Stomach (tissue), 9 donors: ENCODE results near the gene RPTOR. TPM values are rescaled to one million over a fixed set of nuclear protein-coding genes. Genes with fewer than 3 reads are reported as not detected.
A peak's percentile ranks its signal among the peaks of the same experiment; 100 is the strongest.

Experiments
- DNase-seq, 2 donors: peaks; one replicate each; pipeline versions ENCODE4 v3.0.0 to v3.0.0-alpha.2; 2013 to 2019
- H3K27ac ChIP-seq, 5 donors: fragments of 200-600 bp in 4 of 5; sonication (generic) in 4 of 5; one replicate each; pipeline ENCODE4 v1.5.1; 2013 to 2019; ENCODE audit warnings: mild to moderate bottlenecking in 1 of 5, moderate library complexity in 1 of 5
- H3K27me3 ChIP-seq, 3 donors: fragments of 200-600 bp; sonication (generic); one replicate each; pipeline ENCODE4 v1.5.1; 2017 to 2019; ENCODE audit warnings: mixed run types in 1 of 3
- H3K36me3 ChIP-seq, 4 donors: fragments of 200-600 bp; sonication (generic); 1 replicate in 3 of 4; 2 replicates in 1 of 4; pipeline ENCODE4 v1.5.1; 2016 to 2019
- H3K4me1 ChIP-seq, 4 donors: fragments of 200-600 bp; sonication (generic); one replicate each; pipeline ENCODE4 v1.5.1; 2016 to 2019
- H3K4me3 ChIP-seq, 4 donors: fragments of 200-600 bp; sonication (generic) in 3 of 4; one replicate each; pipeline ENCODE4 v1.5.1; 2016 to 2019; ENCODE audit warnings: mild to moderate bottlenecking in 1 of 4
- H3K9me3 ChIP-seq, 4 donors: fragments of 200-600 bp; sonication (generic); one replicate each; pipeline ENCODE4 v1.5.1; 2016 to 2019
- CTCF ChIP-seq, 7 experiments: fragments of 450-650 bp in 4 of 7; fragments of 200-600 bp in 3 of 7; sonication (generic) in 3 of 7; IDR thresholded peaks; one replicate each; pipeline ENCODE4 v1.5.1; 2016 to 2019; ENCODE audit warnings: antibody characterized with exemption in 7 of 7, control low read depth in 2 of 7, mild to moderate bottlenecking in 1 of 7
- EP300 ChIP-seq: sonication (generic); formaldehyde crosslinking; IDR thresholded peaks from one replicate; pipeline ENCODE4 v1.6.1; 2017; ENCODE audit warnings: antibody characterized with exemption
- POLR2A ChIP-seq, 4 donors: fragments of 450-650 bp; IDR thresholded peaks; one replicate each; pipeline ENCODE4 v1.6.1; 2016; ENCODE audit warnings: antibody characterized with exemption in 4 of 4, control low read depth in 2 of 4, mild to moderate bottlenecking in 1 of 4, moderate library complexity in 1 of 4
- POLR2AphosphoS5 ChIP-seq, 3 donors: sonication (generic); formaldehyde crosslinking; IDR thresholded peaks; one replicate each; pipeline ENCODE4 v1.6.1; 2016; ENCODE audit warnings: antibody characterized with exemption in 3 of 3
- WGBS, 5 donors: extraction: QIAGEN DNeasy Blood & Tissue Kit in 3 of 5; methylation state at CpG; one replicate each; pipeline versions ENCODE4 v1.1.5 to v1.1.7; 2013 to 2018; 5-methylcytosine and 5-hydroxymethylcytosine counted together
- intact Hi-C: fragments of 100-400 bp; cut with DNase I; formaldehyde crosslinking; loops from one replicate; pipeline ENCODE4 v1.15.1; 2023; ENCODE audit warnings: low total_unique reads
- polyA plus RNA-seq, 3 donors: library from polyadenylated mRNA; stranded (reverse); fragments of 200-250 nt; gene quantifications; one replicate each; pipeline ENCODE4 v1.2.3, GENCODE V29; 2013
- total RNA-seq, 5 donors: library from RNA; depleted of rRNA; stranded (reverse); fragments of >200 nt; gene quantifications; one replicate each; pipeline versions ENCODE4 v1.1.0 to v1.2.3, GENCODE V29; 2014 to 2016
- donor health status: healthy with polysubstance abuse.
- donor health status: Bipolar disorder and iron deficiency.
- donor health status: healthy.

The RPTOR gene
- total and polyA plus RNA-seq, 8 donors = 3.8 to 103 (median 19.3) TPM

DNA sequence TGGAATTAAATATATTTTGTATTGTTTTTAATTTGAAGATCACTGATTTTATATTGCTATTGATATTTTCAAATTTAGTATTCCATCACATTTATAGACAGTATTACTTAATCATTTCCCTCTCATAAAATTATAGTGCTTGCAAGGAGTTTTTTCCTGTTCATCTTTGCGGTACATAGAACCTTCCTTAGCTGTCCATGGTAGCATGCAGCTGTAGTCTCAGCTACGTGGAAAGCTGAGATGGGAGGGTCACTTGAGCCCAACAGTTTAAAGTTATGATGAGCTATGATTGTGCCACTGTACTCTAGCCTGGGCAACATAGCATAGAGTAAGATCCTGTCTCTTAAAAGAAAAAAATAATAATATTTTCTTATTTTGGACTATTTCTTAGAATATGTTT, 231.2 kb downstream of the RPTOR start:
- no peaks in the 10 kb centered on the region for H3K9me3 ChIP-seq
- TF ChIP-seq CTCF (IDR thresholded peaks at IDR 0.05) (no peak), POLR2AphosphoS5 (IDR thresholded peaks at IDR 0.05) (no peak), POLR2A (IDR thresholded peaks at IDR 0.05) (no peak), EP300 (no peak)
- H3K27ac ChIP-seq = no peak overlapping the region
- peaks cover 9 to 57% (median 31%) of the 10 kb centered on the region in 4 donors for H3K4me1 ChIP-seq
- WGBS, 5 donors = 69 to 98% (median 95%) methylated on average over 2 of the region's 2 CpGs
- no peak overlapping the region for H3K4me3 ChIP-seq
- no peak for DNase-seq
- intact Hi-C loops = no loop called here
- peaks cover under 1 to 18% (median 11%) of the 10 kb centered on the region in 4 donors for H3K36me3 ChIP-seq
- H3K27me3 ChIP-seq = no peaks in the 10 kb centered on the region

- 96 to 99% (median 97%) methylated on average over 6 of the region's 6 CpGs for WGBS, 5 donors
- H3K4me3 ChIP-seq = no peak overlapping the region
- H3K4me1 ChIP-seq = peaks cover 11 to 71% (median 39%) of the 10 kb centered on the region in 4 donors
- H3K27ac ChIP-seq = no peak overlapping the region
- intact Hi-C loops = no loop called here
- peaks cover 0 to 18% (median 11%) of the 10 kb centered on the region in 4 donors for H3K36me3 ChIP-seq
- DNase-seq = no peak
- TF ChIP-seq EP300 (no peak), CTCF (IDR thresholded peaks at IDR 0.05) (no peak), POLR2A (IDR thresholded peaks at IDR 0.05) (no peak), POLR2AphosphoS5 (IDR thresholded peaks at IDR 0.05) (no peak)
- H3K27me3 ChIP-seq = no peaks in the 10 kb centered on the region
- no peaks in the 10 kb centered on the region for H3K9me3 ChIP-seq
Observed at GRCh38 chr17:80777274-80777673, 232.6 kb downstream of the RPTOR start.

DNA sequence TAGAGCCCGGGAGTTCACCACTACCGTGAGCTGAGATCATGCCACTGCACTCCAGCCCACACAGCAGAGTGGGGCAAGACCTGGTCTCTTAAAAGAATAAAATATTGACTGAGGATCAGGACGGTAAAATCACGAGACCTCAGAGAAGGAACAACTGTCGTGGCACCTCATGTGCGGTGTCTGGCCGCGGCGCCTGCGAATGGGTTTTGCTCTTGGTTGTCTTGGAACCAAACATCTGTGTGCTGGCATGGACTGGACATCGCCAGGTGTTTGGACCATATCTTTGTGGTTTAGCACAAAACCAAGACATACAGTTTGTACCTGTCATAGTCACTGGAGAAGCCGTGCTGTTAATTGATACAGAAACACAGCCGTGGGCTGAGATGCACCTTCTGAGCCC, 234.1 kb downstream of the RPTOR start:
- no peak for DNase-seq
- intact Hi-C loops = no loop called here

GRCh38 chr17:80779336-80779735, 234.7 kb downstream of the RPTOR start:
- H3K4me1 ChIP-seq = peaks cover 11 to 73% (median 40%) of the 10 kb centered on the region in 4 donors

More for the DNA sequence above, 234.1 kb downstream of the RPTOR start:
- H3K27ac ChIP-seq = no peak overlapping the region
- H3K4me3 ChIP-seq = no peak overlapping the region
- TF ChIP-seq POLR2A (IDR thresholded peaks at IDR 0.05) (no peak), POLR2AphosphoS5 (IDR thresholded peaks at IDR 0.05) (no peak), CTCF (IDR thresholded peaks at IDR 0.05) (no peak), EP300 (no peak)
- H3K36me3 ChIP-seq = peaks cover 0 to 18% (median 11%) of the 10 kb centered on the region in 4 donors
- H3K9me3 ChIP-seq = no peaks in the 10 kb centered on the region
- no peaks in the 10 kb centered on the region for H3K27me3 ChIP-seq
- H3K4me1 ChIP-seq = peaks cover 11 to 73% (median 40%) of the 10 kb centered on the region in 4 donors
- WGBS, 5 donors = 96 to 97% (median 96%) methylated on average over 11 to 13 of the region's 13 CpGs

More at GRCh38 chr17:80779336-80779735, 234.7 kb downstream of the RPTOR start:
- no peak for TF ChIP-seq CTCF (IDR thresholded peaks at IDR 0.05)
- TF ChIP-seq POLR2AphosphoS5 (IDR thresholded peaks at IDR 0.05) = no peak
- no peak for TF ChIP-seq EP300
- no peak for TF ChIP-seq POLR2A (IDR thresholded peaks at IDR 0.05)
- intact Hi-C loops = no loop called here
- 94 to 97% (median 96%) methylated on average over 24 of the region's 24 CpGs for WGBS, 5 donors
- DNase-seq = no peak
- no peak overlapping the region for H3K4me3 ChIP-seq
- H3K27me3 ChIP-seq = no peaks in the 10 kb centered on the region
- H3K27ac ChIP-seq = peak overlapping the region in 1 of 5 donors; percentile 62
- no peaks in the 10 kb centered on the region for H3K9me3 ChIP-seq
- H3K36me3 ChIP-seq = peaks cover 0 to 18% (median 8%) of the 10 kb centered on the region in 4 donors
